ENCODE results near the gene NDUFAB1. TPM values are rescaled to one million over a fixed set of nuclear protein-coding genes. Genes with fewer than 3 reads are reported as not detected.

NDUFAB1 gene
- polyA plus RNA-seq, 4 donors: 105 to 335 (median 268) TPM

DNA sequence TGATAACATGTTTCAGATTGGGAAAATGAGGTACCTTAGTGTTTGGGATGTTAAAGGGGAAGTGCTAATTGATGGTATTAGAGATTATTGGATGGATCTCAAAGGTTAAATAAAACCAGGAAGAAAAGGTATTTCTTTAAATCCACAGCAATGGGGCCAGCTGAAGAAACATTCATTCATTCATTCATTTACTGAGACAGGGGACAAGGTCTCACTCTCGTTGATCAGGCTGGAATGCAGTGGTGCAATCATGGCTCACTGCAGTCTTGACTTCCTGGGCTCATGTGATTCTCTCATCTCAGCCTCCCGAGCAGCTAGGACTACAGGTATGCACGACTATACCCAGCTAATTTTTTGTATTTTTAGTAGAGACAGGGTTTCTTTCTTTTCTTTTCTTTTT is 58.7 kb downstream of the NDUFAB1 start:
- no peak overlapping the region for H3K4me3 ChIP-seq (ENCODE audit: low read depth in 1 of 3, low read length in 3 of 3)
- H3K27ac ChIP-seq (ENCODE audit: low read depth in 1 of 3, low read length in 2 of 3): no peak overlapping the region
- DNase-seq: peak in 1 of 2 donors; percentile 45
- no peaks in the 10 kb centered on the region for H3K27me3 ChIP-seq (ENCODE audit: control insufficient read depth in 3 of 3, insufficient read depth in 3 of 3, low read length in 3 of 3)
- H3K9me3 ChIP-seq (ENCODE audit: control insufficient read depth in 2 of 2, insufficient read depth in 1 of 2, low read depth in 1 of 2, low read length in 1 of 2): no peaks in the 10 kb centered on the region
- peaks cover 1 to 55% (median 5%) of the 10 kb centered on the region in 3 donors for H3K36me3 ChIP-seq (ENCODE audit: control insufficient read depth in 3 of 3, insufficient read depth in 2 of 3, low read depth in 1 of 3, low read length in 3 of 3)
- WGBS, 3 donors: 71 to 76% (median 75%) methylated on average over 3 of the region's 3 CpGs
- FAIRE-seq: no peak
- no peaks in the 10 kb centered on the region for H3K4me1 ChIP-seq (ENCODE audit: control insufficient read depth in 3 of 3, insufficient read depth in 2 of 3, low read depth in 1 of 3, low read length in 2 of 3)

DNA sequence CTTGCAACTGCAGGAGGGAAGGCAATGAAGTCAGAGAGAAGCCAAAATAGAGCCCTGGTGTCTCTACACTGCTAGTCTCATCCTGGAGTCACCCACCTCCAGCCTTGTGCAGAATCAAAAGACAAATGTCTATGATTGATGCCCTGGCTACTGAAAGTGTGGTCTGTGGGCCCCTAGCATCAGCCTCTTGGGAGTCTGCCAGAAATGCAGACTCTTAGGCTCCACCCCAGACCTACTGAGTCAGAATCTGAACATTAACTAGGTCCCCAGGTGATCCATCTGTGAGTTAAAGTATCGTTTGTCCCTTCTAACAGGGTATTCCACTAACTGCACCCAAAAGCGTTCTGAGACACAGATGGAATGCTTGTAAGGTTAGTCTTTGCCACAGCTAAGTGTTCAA is 60.2 kb downstream of the NDUFAB1 start:
- DNase-seq: no peak
- peaks cover 4 to 57% (median 5%) of the 10 kb centered on the region in 3 donors for H3K36me3 ChIP-seq (ENCODE audit: control insufficient read depth in 3 of 3, insufficient read depth in 2 of 3, low read depth in 1 of 3, low read length in 3 of 3)
- no peaks in the 10 kb centered on the region for H3K4me1 ChIP-seq (ENCODE audit: control insufficient read depth in 3 of 3, insufficient read depth in 2 of 3, low read depth in 1 of 3, low read length in 2 of 3)
- no peak for FAIRE-seq
- H3K27ac ChIP-seq (ENCODE audit: low read depth in 1 of 3, low read length in 2 of 3): no peak overlapping the region
- H3K4me3 ChIP-seq (ENCODE audit: low read depth in 1 of 3, low read length in 3 of 3): no peak overlapping the region
- no peaks in the 10 kb centered on the region for H3K9me3 ChIP-seq (ENCODE audit: control insufficient read depth in 2 of 2, insufficient read depth in 1 of 2, low read depth in 1 of 2, low read length in 1 of 2)
- 63 to 82% (median 65%) methylated on average over 2 of the region's 2 CpGs for WGBS, 3 donors
- H3K27me3 ChIP-seq (ENCODE audit: control insufficient read depth in 3 of 3, insufficient read depth in 3 of 3, low read length in 3 of 3): no peaks in the 10 kb centered on the region

DNA sequence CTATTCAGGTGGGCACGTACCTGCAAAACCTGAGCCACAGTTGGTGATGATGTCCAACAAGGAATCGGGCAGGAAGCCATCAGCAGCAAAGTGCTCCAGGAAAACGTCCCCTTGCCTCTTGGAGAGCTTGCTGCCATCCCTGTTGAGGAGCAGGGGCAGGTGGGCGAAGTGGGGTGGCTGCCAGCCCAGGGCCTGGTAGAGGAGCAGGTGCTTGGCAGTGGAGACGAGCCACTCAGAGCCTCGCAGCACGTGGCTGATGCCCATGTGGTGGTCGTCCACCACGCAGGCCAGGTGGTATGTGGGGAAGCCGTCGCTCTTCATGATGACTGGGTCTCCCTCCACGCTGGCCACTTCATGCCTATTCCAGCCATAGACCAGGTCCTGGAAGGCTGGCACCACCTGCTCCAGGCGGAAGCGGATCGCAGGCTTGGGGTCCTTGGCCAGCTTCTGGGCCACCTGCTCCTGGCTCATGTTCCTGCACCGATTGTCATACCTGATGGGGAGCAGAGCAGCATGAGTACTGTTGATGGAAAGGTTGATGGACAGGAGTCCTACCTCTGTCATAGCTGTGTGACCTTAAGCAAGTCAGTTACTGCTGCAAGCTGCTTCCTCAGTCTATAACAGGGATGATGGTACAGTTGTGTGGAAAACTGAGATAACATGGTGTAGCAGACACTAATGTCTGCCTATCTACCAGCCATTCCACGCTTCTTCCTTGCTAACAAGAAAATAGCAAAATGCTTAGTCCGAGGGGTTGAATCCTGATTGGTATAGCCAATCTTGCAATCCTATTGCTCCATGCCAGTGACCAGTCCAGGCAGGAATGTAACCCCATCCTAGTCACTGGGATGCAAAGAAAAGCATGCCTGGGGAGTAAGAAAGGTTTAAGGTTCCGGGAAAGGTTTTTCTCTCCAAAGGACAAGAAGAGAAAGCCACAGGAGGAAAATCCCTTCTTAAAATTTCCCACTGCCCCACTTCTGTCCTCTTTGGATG is 61.0 kb downstream of the NDUFAB1 start:
- peaks cover 4 to 58% (median 5%) of the 10 kb centered on the region in 3 donors for H3K36me3 ChIP-seq (ENCODE audit: control insufficient read depth in 3 of 3, insufficient read depth in 2 of 3, low read depth in 1 of 3, low read length in 3 of 3)
- FAIRE-seq (no peak), DNase-seq (no peak)
- no peaks in the 10 kb centered on the region for H3K4me1 ChIP-seq (ENCODE audit: control insufficient read depth in 3 of 3, insufficient read depth in 2 of 3, low read depth in 1 of 3, low read length in 2 of 3)
- no peak overlapping the region for H3K4me3 ChIP-seq (ENCODE audit: low read depth in 1 of 3, low read length in 3 of 3)
- no peaks in the 10 kb centered on the region for H3K27me3 ChIP-seq (ENCODE audit: control insufficient read depth in 3 of 3, insufficient read depth in 3 of 3, low read length in 3 of 3)
- 94 to 96% (median 94%) methylated on average over 19 of the region's 19 CpGs for WGBS, 3 donors
- no peak overlapping the region for H3K27ac ChIP-seq (ENCODE audit: low read depth in 1 of 3, low read length in 2 of 3)
- H3K9me3 ChIP-seq (ENCODE audit: control insufficient read depth in 2 of 2, insufficient read depth in 1 of 2, low read depth in 1 of 2, low read length in 1 of 2): no peaks in the 10 kb centered on the region

DNA sequence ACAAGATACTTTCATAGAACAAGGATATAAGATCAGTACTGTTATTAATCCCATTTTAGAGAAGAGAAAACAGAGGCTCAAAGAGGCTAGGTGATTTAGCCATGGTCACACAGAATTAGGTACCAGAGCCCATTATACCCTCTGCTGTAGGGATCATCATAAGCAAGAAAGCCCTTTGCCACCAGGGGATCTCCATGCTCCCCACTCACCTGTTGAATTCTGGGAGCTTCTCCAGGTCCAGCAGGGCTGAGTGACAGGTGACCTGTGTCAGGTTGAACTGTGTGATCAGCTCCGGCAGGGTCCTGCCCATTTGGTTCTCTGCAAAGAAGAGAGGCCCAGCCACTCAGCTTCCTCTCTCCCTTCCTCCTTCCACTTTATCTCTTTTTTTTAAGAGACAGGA is 63.7 kb downstream of the NDUFAB1 start:
- H3K4me1 ChIP-seq (ENCODE audit: control insufficient read depth in 3 of 3, insufficient read depth in 2 of 3, low read depth in 1 of 3, low read length in 2 of 3): peaks cover 0 to 7% (median 0%) of the 10 kb centered on the region in 3 donors
- H3K9me3 ChIP-seq (ENCODE audit: control insufficient read depth in 2 of 2, insufficient read depth in 1 of 2, low read depth in 1 of 2, low read length in 1 of 2): no peaks in the 10 kb centered on the region
- H3K27ac ChIP-seq (ENCODE audit: low read depth in 1 of 3, low read length in 2 of 3): no peak overlapping the region
- H3K27me3 ChIP-seq (ENCODE audit: control insufficient read depth in 3 of 3, insufficient read depth in 3 of 3, low read length in 3 of 3): no peaks in the 10 kb centered on the region
- WGBS, 3 donors: 90 to 100% (median 93%) methylated on average over 1 of the region's 1 CpG
- peaks cover 4 to 65% (median 9%) of the 10 kb centered on the region in 3 donors for H3K36me3 ChIP-seq (ENCODE audit: control insufficient read depth in 3 of 3, insufficient read depth in 2 of 3, low read depth in 1 of 3, low read length in 3 of 3)
- DNase-seq (no peak), FAIRE-seq (no peak)
- no peak overlapping the region for H3K4me3 ChIP-seq (ENCODE audit: low read depth in 1 of 3, low read length in 3 of 3)

Other genes with a start within 250 kb of the NDUFAB1 start
- 10 to 100 TPM; 15.7 to 21.9 (median 17.3) TPM for gene COG7, start 143.1 kb downstream of the NDUFAB1 start, polyA plus RNA-seq
- 100 to 1,000 TPM in 1 of 4 donors, 10 to 100 TPM in 1, 1 to 10 TPM in 2; 9.2 to 107 (median 11.1) TPM for gene GGA2, start 85.8 kb downstream of the NDUFAB1 start, polyA plus RNA-seq
- 10 to 100 TPM in 2 of 4 donors, 1 to 10 TPM in 2; 2.4 to 26.2 (median 11.9) TPM for gene EARS2, start 39.0 kb downstream of the NDUFAB1 start, polyA plus RNA-seq
- gene UBFD1, start 38.6 kb downstream of the NDUFAB1 start, polyA plus RNA-seq: 10 to 100 TPM in 2 of 4 donors, 1 to 10 TPM in 2; 4.6 to 39.7 (median 10.8) TPM
- gene PALB2, start 45.0 kb upstream of the NDUFAB1 start, polyA plus RNA-seq: 10 to 100 TPM; 10.3 to 19.6 (median 14.0) TPM
- 10 to 100 TPM; 12.2 to 55.8 (median 20.3) TPM for gene DCTN5, start 45.1 kb upstream of the NDUFAB1 start, polyA plus RNA-seq
- 10 to 100 TPM in 2 of 4 donors, 1 to 10 TPM in 2; 1.9 to 48.2 (median 9.8) TPM for gene PLK1, start 82.6 kb upstream of the NDUFAB1 start, polyA plus RNA-seq
- gene ERN2, start 116.9 kb upstream of the NDUFAB1 start, polyA plus RNA-seq: 10 to 100 TPM in 2 of 4 donors, 1 to 10 TPM in 2; 5.4 to 38.8 (median 17.8) TPM
- gene CHP2, start 158.7 kb upstream of the NDUFAB1 start, polyA plus RNA-seq: 100 to 1,000 TPM; 144 to 416 (median 298) TPM
- 1 to 10 TPM; 2.3 to 5.1 (median 2.8) TPM for gene PRKCB, start 239.7 kb upstream of the NDUFAB1 start, polyA plus RNA-seq

All from small intestine (tissue), 7 donors.